NCI-H2171 (cell line): ENCODE measurements around the gene INPP4B.
"Not testable (repeated sequence)": the region's sequence is repeated elsewhere in the genome, so short reads cannot be mapped to it uniquely, and the experiment has no call there.

Experiments used
- DNase-seq: peaks from one replicate; lab custom pipeline; 2025; lab: John Stamatoyannopoulos, UW

Gene INPP4B

GRCh38 chr4:142407596-142407995, 438.5 kb downstream of the INPP4B start:
- DNase-seq: no peak

DNA sequence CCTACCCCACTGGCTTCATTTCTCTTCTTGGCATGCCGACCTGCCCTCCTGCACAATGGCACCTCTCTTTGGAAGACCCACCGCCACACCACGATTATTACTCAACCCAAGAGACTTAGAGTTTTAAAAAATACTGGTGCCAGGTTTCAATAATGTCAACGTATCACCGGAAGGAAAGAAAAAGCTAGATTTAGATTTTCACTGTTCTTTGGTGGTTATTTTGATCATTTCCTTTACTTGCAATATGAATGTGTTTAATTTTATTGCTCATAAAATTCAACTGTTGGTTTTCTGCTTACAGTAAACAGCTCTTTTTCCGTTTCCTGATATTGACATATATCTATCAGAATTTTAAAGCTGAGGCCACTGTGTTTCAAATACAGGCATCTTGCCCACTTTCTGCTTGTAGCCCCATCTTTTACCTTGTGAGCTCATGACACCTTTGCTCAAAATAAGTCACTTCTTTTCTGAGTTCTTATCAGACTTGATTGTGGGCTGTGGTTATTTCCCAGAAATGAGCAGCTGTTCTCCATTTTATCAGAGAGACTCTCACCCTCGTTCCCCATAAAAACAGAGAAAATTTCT, 439.1 kb downstream of the INPP4B start:
- no peak for DNase-seq

DNA sequence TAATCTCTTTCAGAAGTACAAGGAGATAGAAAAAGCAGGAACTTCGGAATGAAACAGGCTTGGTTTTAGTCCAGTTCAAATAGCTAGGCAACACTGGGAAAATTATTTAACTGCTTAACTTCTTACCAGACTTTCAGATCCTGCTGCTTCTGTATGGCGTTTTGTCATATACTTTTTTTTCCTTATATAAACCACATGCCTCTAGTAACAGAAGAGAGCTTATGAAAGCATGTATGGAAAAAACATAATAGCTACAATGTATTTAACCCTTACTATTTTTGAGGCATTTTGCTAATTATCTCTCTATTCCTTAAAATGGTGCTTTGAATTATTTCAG, 439.6 kb downstream of the INPP4B start:
- DNase-seq: no peak

DNA sequence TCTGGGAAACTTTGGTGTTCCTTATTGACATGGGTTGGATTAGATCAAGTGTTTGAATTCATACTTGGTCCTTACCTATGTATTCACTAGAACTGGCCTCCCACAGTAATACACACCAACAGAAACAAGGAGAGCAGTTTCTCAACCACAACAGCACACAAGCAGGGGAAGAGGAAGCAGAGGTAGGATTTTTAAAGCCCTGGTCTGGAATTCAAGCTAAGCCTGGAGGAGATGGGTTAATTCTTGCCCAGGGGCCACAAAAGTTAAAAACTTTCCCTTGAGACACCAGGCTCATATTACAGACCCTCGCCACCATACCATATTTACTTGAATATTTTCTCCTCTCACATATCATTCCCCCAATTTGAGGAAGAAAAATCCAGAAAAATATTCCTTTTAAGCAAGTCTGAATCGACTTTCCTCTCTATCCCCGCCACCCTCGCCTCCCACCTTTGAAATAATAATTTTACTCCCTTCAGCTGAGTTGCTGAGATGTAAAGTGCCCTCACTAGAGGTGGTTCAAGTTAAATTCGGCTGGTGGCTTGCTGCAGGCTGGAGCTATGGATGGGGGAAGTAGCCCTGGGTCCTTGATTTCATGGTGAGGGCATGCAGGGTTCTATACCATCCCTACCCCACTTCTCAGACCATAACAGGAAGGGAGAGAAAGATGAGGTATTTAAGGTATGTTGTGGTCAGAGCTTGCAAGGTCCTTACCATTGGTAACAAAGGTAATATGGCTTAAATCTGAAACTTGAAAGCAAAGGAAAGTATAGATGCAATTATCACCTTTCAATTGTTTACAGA, 440.2 kb downstream of the INPP4B start:
- DNase-seq: no peak

DNA sequence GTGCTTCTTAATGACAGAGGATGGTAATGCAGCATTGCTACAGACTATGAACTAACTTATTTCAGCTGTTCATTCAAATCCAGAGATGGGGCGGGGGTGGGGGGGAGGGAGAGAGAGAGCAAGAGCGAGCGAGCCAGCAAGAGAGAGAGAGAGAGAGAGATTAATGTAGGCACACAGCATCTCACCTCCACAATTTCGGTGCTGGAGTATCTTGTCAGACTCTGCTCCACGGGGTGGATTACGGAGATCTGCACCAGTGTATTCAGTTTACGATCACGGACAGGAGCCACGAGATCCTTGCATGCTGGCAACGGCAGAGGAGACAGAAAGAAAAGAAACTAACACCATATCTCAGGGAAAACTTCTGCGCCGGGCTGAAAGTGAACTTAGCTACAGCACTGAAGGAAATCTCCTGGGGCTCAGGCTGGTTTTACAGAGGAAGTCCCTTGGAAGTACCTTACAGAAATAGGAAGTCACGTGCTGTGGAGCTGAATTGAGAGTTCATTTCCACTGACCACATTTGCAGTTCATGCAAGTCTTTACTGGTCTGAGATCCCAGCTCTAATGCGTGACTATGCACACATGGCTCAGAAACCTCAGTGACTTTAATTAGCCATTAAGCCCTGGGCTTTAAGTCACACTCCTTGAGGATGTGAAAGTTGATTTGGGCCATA, 440.9 kb downstream of the INPP4B start:
- no peak for DNase-seq

DNA sequence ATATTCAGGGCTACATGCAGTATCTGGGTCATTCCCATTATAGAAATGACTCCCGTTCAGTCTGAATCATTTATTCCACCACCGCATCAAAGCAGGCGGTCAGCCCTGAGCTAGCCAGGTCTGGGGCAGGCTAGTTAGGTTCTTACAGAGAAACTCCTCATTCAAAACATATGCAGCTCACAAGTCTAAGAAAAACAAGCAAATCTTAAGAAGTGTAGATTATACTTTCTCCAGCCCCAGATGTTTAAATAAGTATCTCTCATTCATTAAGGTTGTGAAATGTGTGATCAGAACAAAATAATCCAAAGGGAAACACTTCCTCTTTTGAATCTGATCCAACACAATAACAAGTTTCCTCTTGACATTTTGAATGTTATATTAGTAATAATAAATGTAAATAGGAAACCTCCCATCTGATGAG, 441.9 kb downstream of the INPP4B start:
- no peak for DNase-seq

GRCh38 chr4:142402900-142403299, 443.2 kb downstream of the INPP4B start:
- no peak for DNase-seq

GRCh38 chr4:142402156-142402555, 443.9 kb downstream of the INPP4B start:
- DNase-seq: no peak

GRCh38 chr4:142397364-142397991, 448.6 kb downstream of the INPP4B start:
- DNase-seq: not testable (repeated sequence)

DNA sequence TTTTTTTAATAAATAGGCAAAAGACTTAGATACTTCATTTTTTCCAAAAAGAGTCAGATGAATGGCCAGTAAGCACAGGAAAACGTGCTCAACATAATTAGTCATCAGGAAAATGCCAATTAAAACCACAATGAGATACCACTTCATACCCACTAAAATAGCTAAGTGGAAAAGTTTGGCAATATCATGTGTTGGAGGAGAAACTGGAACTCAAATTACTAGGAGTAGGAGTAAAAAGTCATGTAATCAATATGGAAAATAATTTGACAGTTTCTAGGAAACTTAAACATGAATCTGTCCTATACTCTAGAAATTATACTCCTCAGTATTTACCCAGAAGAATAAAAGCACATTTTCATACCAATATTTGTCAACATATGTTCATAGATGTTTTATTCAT, 449.8 kb downstream of the INPP4B start:
- no peak for DNase-seq

DNA sequence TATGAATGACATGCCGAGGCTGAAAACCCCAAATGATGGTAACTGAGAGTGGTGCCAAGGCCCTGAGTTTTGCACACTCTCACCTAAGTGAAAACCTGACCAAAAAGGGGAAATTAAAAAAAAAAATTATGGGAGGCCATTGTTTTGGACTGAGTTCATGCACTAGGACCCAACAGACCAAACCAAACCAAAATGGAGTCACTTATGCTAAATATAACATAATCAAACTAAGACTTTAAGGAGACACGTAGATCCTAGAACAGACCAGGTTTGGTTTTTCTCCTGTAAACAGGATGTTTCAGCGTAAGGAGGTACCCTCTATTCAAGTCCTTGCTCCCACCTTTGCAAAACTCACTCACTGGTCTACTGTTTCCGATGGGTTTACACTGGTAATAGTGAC, 453.0 kb downstream of the INPP4B start:
- DNase-seq: no peak

DNA sequence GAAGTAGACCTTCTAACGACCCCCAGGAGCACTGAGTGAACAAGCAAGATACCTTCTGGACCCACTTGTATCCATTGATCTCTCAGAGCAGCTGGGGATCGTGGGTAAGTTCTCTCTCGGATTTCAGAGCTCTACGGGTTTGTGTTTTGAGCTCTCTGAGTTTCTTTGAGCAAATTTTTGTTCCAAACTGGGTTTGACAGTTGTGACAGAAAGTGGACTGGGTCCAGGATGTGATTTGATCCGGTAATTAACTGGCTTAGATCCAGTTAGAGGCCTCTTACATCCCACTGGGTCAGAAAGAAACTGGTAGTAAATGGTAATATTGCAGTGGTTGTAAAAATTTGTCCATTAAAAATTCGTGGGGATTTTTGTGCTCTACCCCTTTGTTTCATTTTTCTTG, 459.2 kb downstream of the INPP4B start:
- DNase-seq: no peak

- DNase-seq: no peak
These were observed 459.7 kb downstream of the INPP4B start for GRCh38 chr4:142386449-142386848.

DNA sequence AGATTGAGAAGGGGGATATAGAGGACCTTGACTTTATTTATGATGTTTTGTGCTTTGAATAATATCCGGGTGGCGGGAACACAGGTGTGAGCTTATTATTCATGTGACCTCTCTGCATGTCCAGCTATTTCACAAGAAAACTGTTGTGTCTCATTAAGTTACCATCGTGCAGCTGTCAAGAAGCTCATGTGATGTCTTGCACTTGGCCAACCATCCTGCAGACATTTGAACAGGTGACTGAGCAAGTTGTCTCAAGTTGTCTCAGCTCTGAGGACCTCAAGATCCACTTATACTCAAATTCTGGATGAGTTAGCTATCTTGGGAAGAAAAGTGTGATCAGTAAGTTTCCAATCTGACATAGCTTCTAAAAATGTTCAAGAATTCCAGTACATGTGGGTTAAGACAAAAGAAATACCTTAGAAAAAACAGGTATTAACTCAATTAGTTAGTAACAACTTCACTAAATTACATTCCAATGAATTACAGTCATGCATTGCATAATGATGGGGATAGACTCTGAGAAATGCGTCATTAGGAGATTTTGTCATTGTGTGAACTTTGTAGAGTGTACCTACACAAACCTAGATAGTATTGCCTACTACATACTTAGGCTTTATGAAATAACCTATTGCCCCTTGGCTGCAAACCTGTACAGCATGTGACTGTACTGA, 462.2 kb downstream of the INPP4B start:
- DNase-seq: no peak

GRCh38 chr4:142383354-142383753, 462.7 kb downstream of the INPP4B start:
- DNase-seq: no peak

GRCh38 chr4:142380052-142380602, 466.0 kb downstream of the INPP4B start:
- DNase-seq: no peak

DNA sequence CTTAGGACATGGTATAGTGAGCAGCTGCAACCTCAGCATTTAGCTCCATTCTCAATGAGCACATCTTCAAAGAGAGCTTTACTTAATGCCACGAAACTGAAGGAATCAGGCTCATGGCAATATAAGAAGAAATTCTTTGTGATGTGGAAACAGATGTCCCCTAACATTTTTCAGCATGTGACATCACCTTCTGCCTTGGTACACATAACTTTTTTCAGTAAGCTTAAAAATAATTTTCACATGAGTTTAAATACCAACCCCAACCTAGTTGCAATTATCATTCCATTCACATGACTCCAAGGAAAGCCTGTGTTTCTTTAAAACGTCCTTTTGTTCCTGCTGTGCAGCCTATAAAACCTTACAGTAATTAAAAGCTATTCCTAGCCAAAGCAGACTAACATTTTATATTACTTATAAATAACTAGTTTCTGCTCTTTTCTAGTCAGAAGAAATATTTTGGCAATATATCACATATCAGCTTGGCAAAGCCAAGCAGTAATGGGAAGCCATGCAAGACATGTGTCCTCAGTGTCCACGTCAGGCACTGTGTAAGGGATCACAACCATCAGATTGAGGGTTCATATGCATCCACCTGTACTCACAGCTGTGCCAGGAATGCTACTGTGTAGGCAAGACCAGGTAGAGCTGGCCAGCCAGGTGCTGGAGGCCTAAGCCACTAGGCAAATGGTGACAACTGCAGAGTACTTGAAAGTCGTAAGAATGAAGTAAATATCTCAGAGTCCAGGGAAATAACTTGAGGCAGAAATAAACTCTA, 466.6 kb downstream of the INPP4B start:
- no peak for DNase-seq

DNA sequence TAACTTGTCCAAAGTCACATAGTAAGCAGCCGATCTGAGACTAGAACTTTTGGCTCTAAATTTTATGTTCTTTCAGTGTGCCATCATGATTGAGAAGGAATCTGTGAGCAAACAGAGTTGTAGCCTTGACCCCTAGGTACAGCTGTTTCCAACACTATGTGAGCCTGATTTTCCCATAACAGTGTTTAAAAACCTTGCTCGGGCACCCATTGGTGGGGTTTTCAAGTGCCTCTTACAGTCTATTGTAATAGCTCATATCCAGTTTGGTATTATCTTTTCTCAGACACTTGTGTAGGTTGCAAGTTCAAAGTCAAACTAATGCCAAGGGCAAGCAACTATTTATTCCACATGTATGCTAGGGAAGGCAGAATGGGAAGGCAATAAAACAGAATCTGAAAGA, 467.9 kb downstream of the INPP4B start:
- DNase-seq: no peak

- DNase-seq: no peak
These were observed 468.6 kb downstream of the INPP4B start for GRCh38 chr4:142377342-142378091.

DNA sequence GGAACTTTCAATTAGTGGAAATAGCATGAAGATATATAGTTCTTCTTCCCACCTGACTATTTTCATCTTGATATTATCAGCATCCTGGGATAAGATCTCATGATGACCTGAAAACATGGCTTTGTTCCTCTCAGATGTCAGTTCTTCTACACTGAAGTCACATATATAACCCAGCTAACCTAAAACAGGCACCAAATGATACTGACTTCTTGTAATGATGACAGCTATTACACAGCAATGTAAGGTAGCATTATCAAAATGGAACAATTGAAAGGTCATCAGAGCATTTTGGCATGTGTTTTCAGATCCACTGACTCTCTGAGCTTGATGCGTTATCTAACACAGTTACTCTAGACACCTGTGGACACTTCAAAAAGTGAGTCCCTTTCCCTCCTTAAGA, 469.9 kb downstream of the INPP4B start:
- DNase-seq: no peak

DNA sequence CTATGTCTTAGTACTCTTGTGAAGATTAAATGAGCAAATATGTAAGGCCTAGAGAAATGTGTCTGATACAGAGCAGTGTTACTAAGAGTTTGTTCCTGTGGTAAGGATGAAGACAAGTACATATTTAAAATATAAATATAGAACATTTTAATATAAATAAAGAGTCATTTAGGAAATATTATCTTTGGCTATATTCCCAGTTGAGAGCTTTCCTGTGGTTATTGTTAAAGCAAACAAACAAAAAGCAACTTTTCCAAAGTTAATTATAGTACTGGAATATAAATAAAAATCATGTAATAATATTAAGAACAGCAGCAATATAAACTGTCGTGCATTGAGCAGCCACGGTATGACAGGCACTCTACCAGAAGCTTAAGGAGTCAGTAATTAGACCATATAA, 472.5 kb downstream of the INPP4B start:
- DNase-seq: no peak
